ENCODE results near the gene TXNDC16. TPM values are rescaled to one million over a fixed set of nuclear protein-coding genes. Genes with fewer than 3 reads are reported as not detected.

TXNDC16 gene
- total RNA-seq, 4 donors from 2014 or later = 3.7 to 14.1 (median 7.4) TPM

- no peaks in the 10 kb centered on the region for H3K9me3 ChIP-seq
- no peak overlapping the region for H3K4me3 ChIP-seq (replicated peaks in 1 of 3)
- DNase-seq = no peak
- intact Hi-C loops (cut with DNase I) = no loop called here
- no peaks in the 10 kb centered on the region for H3K36me3 ChIP-seq
- no peak overlapping the region for H3K27ac ChIP-seq
- TF ChIP-seq POLR2A (IDR thresholded peaks at IDR 0.05) (no peak), CTCF (IDR thresholded peaks at IDR 0.05) (no peak)
- no peaks in the 10 kb centered on the region for H3K27me3 ChIP-seq
- H3K4me1 ChIP-seq = no peaks in the 10 kb centered on the region
These were observed 94.9 kb downstream of the TXNDC16 start for GRCh38 chr14:52457411-52457810.

GRCh38 chr14:52455291-52456088 lies 96.8 kb downstream of the TXNDC16 start:
- Histone ChIP-seq H3K4me3 (replicated peaks in 1 of 3) (no peak overlapping the region), H3K36me3 (no peaks in the 10 kb centered on the region), H3K27ac (no peak overlapping the region), H3K9me3 (no peaks in the 10 kb centered on the region), H3K27me3 (no peaks in the 10 kb centered on the region), H3K4me1 (no peaks in the 10 kb centered on the region)
- 91 to 94% methylated on average over 3 of the region's 3 CpGs for WGBS, 2 donors
- no peak for DNase-seq
- TF ChIP-seq CTCF (IDR thresholded peaks at IDR 0.05) = no peak
- TF ChIP-seq POLR2A (IDR thresholded peaks at IDR 0.05) = no peak
- intact Hi-C loops (cut with DNase I) = no loop called here

- Histone ChIP-seq H3K36me3 (no peaks in the 10 kb centered on the region), H3K4me3 (replicated peaks in 1 of 3) (no peak overlapping the region), H3K4me1 (no peaks in the 10 kb centered on the region), H3K27ac (no peak overlapping the region), H3K27me3 (no peaks in the 10 kb centered on the region), H3K9me3 (peaks cover 5% of the 10 kb centered on the region)
- TF ChIP-seq CTCF (IDR thresholded peaks at IDR 0.05) = no peak
- TF ChIP-seq POLR2A (IDR thresholded peaks at IDR 0.05) = no peak
- WGBS, 2 donors = 95 to 97% methylated on average over 3 of the region's 3 CpGs
- intact Hi-C loops (cut with DNase I) = no loop called here
- no peak for DNase-seq
These were observed 105.1 kb downstream of the TXNDC16 start for GRCh38 chr14:52447236-52447635.

- intact Hi-C loops (cut with DNase I) = no loop called here
- no peaks in the 10 kb centered on the region for H3K36me3 ChIP-seq
- H3K27ac ChIP-seq = no peak overlapping the region
- H3K4me1 ChIP-seq = no peaks in the 10 kb centered on the region
- H3K9me3 ChIP-seq = peaks cover 5% of the 10 kb centered on the region
- H3K27me3 ChIP-seq = no peaks in the 10 kb centered on the region
- H3K4me3 ChIP-seq (replicated peaks in 1 of 3) = no peak overlapping the region
- TF ChIP-seq POLR2A (IDR thresholded peaks at IDR 0.05) = no peak
- TF ChIP-seq CTCF (IDR thresholded peaks at IDR 0.05) = no peak
- no peak for DNase-seq
These were observed 106.0 kb downstream of the TXNDC16 start for GRCh38 chr14:52446355-52446754.

GRCh38 chr14:52443506-52443905 lies 108.8 kb downstream of the TXNDC16 start:
- Histone ChIP-seq H3K36me3 (no peaks in the 10 kb centered on the region), H3K27ac (no peak overlapping the region), H3K4me1 (no peaks in the 10 kb centered on the region), H3K9me3 (no peaks in the 10 kb centered on the region), H3K4me3 (replicated peaks in 1 of 3) (no peak overlapping the region), H3K27me3 (no peaks in the 10 kb centered on the region)
- intact Hi-C loops (cut with DNase I) = no loop called here
- DNase-seq = no peak
- TF ChIP-seq CTCF (IDR thresholded peaks at IDR 0.05) = no peak
- TF ChIP-seq POLR2A (IDR thresholded peaks at IDR 0.05) = no peak
